GM12878 (cell line): Measurements from ENCODE around the gene GRPEL2. TPM values are rescaled to one million over a fixed set of nuclear protein-coding genes. Genes with fewer than 3 reads are reported as not detected.

Experiments
- ATAC-seq: fragments of 200-7000 bp; cut with Tn5 transposase; 3 replicates; pipeline ENCODE4 v1.9.1; 2020; ENCODE audit warnings: mild to moderate bottlenecking, moderate library complexity
- BruUV-seq: library from RNA; stranded (reverse); fragments of 400-500 nt; replicated peaks from 2 replicates; lab custom pipeline; 2021; lab: Mats Ljungman, UMichigan
- CTCF ChIA-PET: fragments of 300-600 bp; sonication (Branson Sonifier 250); formaldehyde crosslinking; extraction: SDS; loops from one replicate; lab custom pipeline; 2021; ENCODE audit warnings: inconsistent platforms; lab: Yijun Ruan, JAX
- POLR2A ChIA-PET: fragments of 350-600 bp; formaldehyde crosslinking; extraction: SDS; loops from one replicate; lab custom pipeline; 2021; ENCODE audit warnings: inconsistent platforms; lab: Charles Lee
- RAD21 ChIA-PET: fragments of 300-600 bp; sonication (Branson Sonifier 250); formaldehyde crosslinking; loops from one replicate; lab custom pipeline; 2023; ENCODE audit warnings: antibody characterized with exemption; ENCODE audit not compliant: unreplicated experiment; lab: Charles Lee
- SMC1A ChIA-PET: fragments of 300-600 bp; sonication (Branson Sonifier 250); formaldehyde crosslinking; loops from one replicate; lab custom pipeline; 2023; ENCODE audit not compliant: unreplicated experiment, uncharacterized antibody; lab: Charles Lee
- DNase-seq: peaks from one replicate; pipeline ENCODE4 v3.0.0-alpha.2; 2011; ENCODE audit warnings: low read depth, low spot score
- FAIRE-seq: peaks from 3 replicates; lab custom pipeline; 2011; peaks lifted over from hg19 to GRCh38; lab: Jason Lieb, UNC
- H2AFZ ChIP-seq: 2 replicates; pipeline ENCODE4 v1.6.0; 2011; ENCODE audit warnings: low read depth, low read length, control low read depth; ENCODE audit not compliant: control insufficient read depth
- H3K27ac ChIP-seq: 2 replicates; pipeline ENCODE4 v1.5.1; 2011; ENCODE audit warnings: control low read depth; ENCODE audit not compliant: control insufficient read depth, insufficient read depth
- H3K27me3 ChIP-seq, 2 experiments: replicated peaks in 1 of 2; 2 replicates each; pipeline versions ENCODE4 v1.6.0 to v1.6.1; 2011; ENCODE audit warnings: low read length in 1 of 2; ENCODE audit not compliant: control insufficient read depth in 2 of 2, insufficient read depth in 2 of 2
- H3K36me3 ChIP-seq, 2 experiments: 2 replicates each; pipeline ENCODE4 v1.5.1; 2011; ENCODE audit warnings: low read length in 1 of 2; ENCODE audit not compliant: control insufficient read depth in 2 of 2, insufficient read depth in 2 of 2
- H3K4me1 ChIP-seq: 2 replicates; pipeline ENCODE4 v1.6.1; 2011; ENCODE audit warnings: mild to moderate bottlenecking, low read length, moderate library complexity, mixed read lengths; ENCODE audit not compliant: control insufficient read depth, insufficient read depth
- H3K4me2 ChIP-seq: 2 replicates; pipeline ENCODE4 v1.6.0; 2011; ENCODE audit warnings: control low read depth; ENCODE audit not compliant: control insufficient read depth, insufficient read depth
- H3K4me3 ChIP-seq: fragments of 200-600 bp; sonication (generic); 2 replicates; pipeline ENCODE4 v1.5.1; 2016
- H3K79me2 ChIP-seq: 2 replicates; pipeline ENCODE4 v1.6.0; 2011; ENCODE audit warnings: low read length; ENCODE audit not compliant: control insufficient read depth, insufficient read depth
- H3K9ac ChIP-seq: 2 replicates; pipeline ENCODE4 v1.8.0; 2011; ENCODE audit warnings: low read length, control low read depth, mixed read lengths; ENCODE audit not compliant: control insufficient read depth, insufficient read depth
- H3K9me3 ChIP-seq: replicated peaks from 3 replicates; pipeline ENCODE4 v1.5.1; 2011; ENCODE audit warnings: mild to moderate bottlenecking, low read length; ENCODE audit not compliant: control insufficient read depth, insufficient read depth
- H4K20me1 ChIP-seq: 2 replicates; pipeline ENCODE4 v1.6.0; 2011; ENCODE audit not compliant: control insufficient read depth, insufficient read depth
- CREB1 ChIP-seq: IDR thresholded peaks from 2 replicates; pipeline ENCODE4 v1.6.1; 2012; ENCODE audit warnings: low read depth, mild to moderate bottlenecking, inconsistent platforms
- E2F4 ChIP-seq: IDR thresholded peaks from 2 replicates; pipeline ENCODE4 v1.6.1; 2012; ENCODE audit warnings: low read depth, low read length, improper control_type of control experiment
- E4F1 ChIP-seq: fragments of 450-650 bp; IDR thresholded peaks from 2 replicates; pipeline ENCODE4 v1.6.1; 2018; ENCODE audit warnings: borderline replicate concordance, mild to moderate bottlenecking; ENCODE audit not compliant: partially characterized antibody
- EP300 ChIP-seq, 2 experiments: fragments of 150-350 bp in 1 of 2; IDR thresholded peaks; 2 replicates each; pipeline ENCODE4 v1.6.1; 2011 to 2012; ENCODE audit warnings: low read depth in 2 of 2, low read length in 2 of 2, borderline replicate concordance in 1 of 2, improper control_type of control experiment in 1 of 2, inconsistent platforms in 1 of 2; ENCODE audit not compliant: control insufficient read depth in 1 of 2
- HDAC6 ChIP-seq: fragments of 200-600 bp; sonication (generic); IDR thresholded peaks from one replicate; pipeline ENCODE4 v1.8.0; 2017; ENCODE audit warnings: antibody characterized with exemption; ENCODE audit not compliant: unreplicated experiment
- JUND ChIP-seq: IDR thresholded peaks from 2 replicates; pipeline ENCODE4 v1.6.1; 2012; ENCODE audit warnings: low read depth, mild to moderate bottlenecking, low read length, improper control_type of control experiment, moderate library complexity
- MTA2 ChIP-seq: fragments of 450-650 bp; IDR thresholded peaks from 2 replicates; pipeline ENCODE4 v1.6.1; 2016; ENCODE audit warnings: low read depth, mild to moderate bottlenecking, moderate library complexity
- PRDM15 ChIP-seq: fragments of 450-650 bp; formaldehyde crosslinking; IDR thresholded peaks from 2 replicates; pipeline ENCODE4 v1.4.0; 2020; ENCODE audit warnings: mild to moderate bottlenecking, moderate library complexity
- REST ChIP-seq: IDR thresholded peaks from 2 replicates; pipeline ENCODE4 v1.6.1; 2012; ENCODE audit warnings: mild to moderate bottlenecking, low read depth, low read length
- SIX5 ChIP-seq: IDR thresholded peaks from 2 replicates; pipeline ENCODE4 v1.6.1; 2011; ENCODE audit warnings: mild to moderate bottlenecking, low read depth, low read length, moderate library complexity; ENCODE audit not compliant: severe bottlenecking
- WGBS: methylation state at CpG from one replicate; pipeline ENCODE4 v1.1.6; 2016; ENCODE audit warnings: low lambda C conversion rate; ENCODE audit not compliant: insufficient replicate concordance, insufficient coverage; ENCODE audit errors: missing lambda C conversion rate; 5-methylcytosine and 5-hydroxymethylcytosine counted together
- in situ Hi-C: fragments of 300-500 bp; cut with MboI; formaldehyde crosslinking; loops from 9 replicates; pipeline ENCODE4 v1.14.3; 2018; ENCODE audit warnings: mixed read lengths
- intact Hi-C: fragments of 100-400 bp; cut with micrococcal nuclease; formaldehyde crosslinking; loops from one replicate; pipeline ENCODE4 v1.14.2; 2022; ENCODE audit not compliant: unreplicated experiment
- polyA plus RNA-seq, 11 experiments: library from polyadenylated mRNA; depleted of rRNA in 4 of 11; unstranded in 6 of 11; stranded (reverse) in 5 of 11; fragments of >200 nt; fragmentation: Nextera tagmentation in 4 of 11; fragmentation: Illumina TruSeq in 1 of 11; extraction: Ambion mirVana in 4 of 11; extraction: Trizol in 1 of 11; gene quantifications; 1 replicate in 1 of 11; 2 replicates in 10 of 11; pipeline versions ENCODE4 v1.2.1 to v1.2.3, GENCODE V29; 2011 to 2016; ENCODE audit warnings: inconsistent platforms in 2 of 11, missing spikeins in 2 of 11, low read depth in 1 of 11
- total RNA-seq, 4 experiments: library from RNA; depleted of rRNA in 3 of 4; stranded (reverse); fragments of >200 nt in 3 of 4; fragmentation: Illumina TruSeq in 1 of 4; extraction: Trizol in 1 of 4; gene quantifications; 2 replicates each; pipeline versions ENCODE4 v1.2.1 to v1.2.3, GENCODE V29; 2013 to 2021

Gene GRPEL2
- total and polyA plus RNA-seq, 10 of the 15 experiments (the other 5 are each of a cell fraction or from before 2014, with no cell fraction given): 4.4 to 20.2 (median 14.1) TPM

GRCh38 chr5:149399775-149400174, 54.5 kb downstream of the GRPEL2 start (continued):
- TF ChIP-seq PRDM15 (no peak), MTA2 (no peak), CREB1 (no peak), HDAC6 (no peak), SIX5 (peak; percentile 39)

GRCh38 chr5:149400304-149400703, 55.0 kb downstream of the GRPEL2 start:
- no peaks in the 10 kb centered on the region for H3K4me1 ChIP-seq
- DNase-seq (no peak), ATAC-seq (no peak), FAIRE-seq (no peak)
- H3K27ac ChIP-seq: no peak overlapping the region
- no peaks in the 10 kb centered on the region for H3K79me2 ChIP-seq
- H2AFZ ChIP-seq: no peak overlapping the region
- H3K27me3 ChIP-seq: no peaks in the 10 kb centered on the region
- H3K36me3 ChIP-seq: no peaks in the 10 kb centered on the region
- 34% methylated on average over 6 of the region's 6 CpGs for WGBS
- no TSS peak for BruUV-seq
- H4K20me1 ChIP-seq: no peaks in the 10 kb centered on the region
- ChIA-PET CTCF (interaction anchor here (0.7 to 1.1 kb wide), 4 partner anchors 13 to 164 kb away, joined by 3 to 4 read pairs (median 4); no protein-coding TSS in a partner anchor), RAD21 (interaction anchor here (1.3 to 1.9 kb wide), 2 partner anchors 10 to 29 kb away, joined by 4 read pairs; no protein-coding TSS in a partner anchor), POLR2A (interaction anchor here (2.4 kb wide), 1 partner anchor 19 kb away, joined by 11 read pairs; no protein-coding TSS in a partner anchor), SMC1A (interaction anchor here (0.6 to 1.3 kb wide), 6 partner anchors 8 to 77 kb away, joined by 3 to 4 read pairs (median 3); no protein-coding TSS in a partner anchor)
- intact Hi-C loops (no loop called here), in situ Hi-C loops (no loop called here)
- no peak overlapping the region for H3K4me2 ChIP-seq
- no peaks in the 10 kb centered on the region for H3K9me3 ChIP-seq
- no peak overlapping the region for H3K4me3 ChIP-seq
- H3K9ac ChIP-seq: no peak overlapping the region
- no peak for TF ChIP-seq E2F4
- no peak for TF ChIP-seq EP300 (IDR thresholded peaks at IDR 0.05; ENCODE audit: borderline replicate concordance in 1 of 2, control insufficient read depth in 1 of 2, low read depth in 2 of 2, low read length in 2 of 2)
- no peak for TF ChIP-seq REST
- TF ChIP-seq E4F1: no peak
- TF ChIP-seq JUND: no peak
